ENCODE measurements around the gene HMGB2.

HMGB2 gene

GRCh38 chr4:173334085-173334890, at the start of gene HMGB2:
Gene HMGB2 (minus strand): TSS chr4:173334358. CDS start chr4:173333649, 709 bp downstream.
- DNase-seq (ENCODE audit: low read depth in 2 of 2): peak; percentile 98 to 100

GRCh38 chr4:173382349-173382748, 48.2 kb upstream of the HMGB2 start:
- DNase-seq (ENCODE audit: low read depth in 2 of 2): no peak

- DNase-seq (ENCODE audit: low read depth in 2 of 2): no peak
Observed at GRCh38 chr4:173381610-173382009, 47.5 kb upstream of the HMGB2 start.

GRCh38 chr4:173380987-173381386, 46.8 kb upstream of the HMGB2 start:
- DNase-seq (ENCODE audit: low read depth in 2 of 2): no peak

GRCh38 chr4:173379929-173380328, 45.8 kb upstream of the HMGB2 start:
- no peak for DNase-seq (ENCODE audit: low read depth in 2 of 2)

- DNase-seq (ENCODE audit: low read depth in 2 of 2): no peak
Observed at GRCh38 chr4:173374588-173374987, 40.4 kb upstream of the HMGB2 start.

- peak; percentile 9 to 26 for DNase-seq (ENCODE audit: low read depth in 2 of 2)
Observed at GRCh38 chr4:173371292-173372192, 37.4 kb upstream of the HMGB2 start.

GRCh38 chr4:173370477-173371291, 36.5 kb upstream of the HMGB2 start, which contains the start of gene SAP30:
Gene SAP30 (plus strand): TSS chr4:173370954. CDS start chr4:173371183, 229 bp downstream.
- peak; percentile 94 to 95 for DNase-seq (ENCODE audit: low read depth in 2 of 2)

GRCh38 chr4:173370130-173370476, 35.9 kb upstream of the HMGB2 start:
- DNase-seq (ENCODE audit: low read depth in 2 of 2): peak; percentile 30 to 50

- no peak for DNase-seq (ENCODE audit: low read depth in 2 of 2)
Observed at GRCh38 chr4:173367946-173368345, 33.8 kb upstream of the HMGB2 start.

- no peak for DNase-seq (ENCODE audit: low read depth in 2 of 2)
Observed at GRCh38 chr4:173367285-173367684, 33.1 kb upstream of the HMGB2 start.

GRCh38 chr4:173365359-173365996, 31.3 kb upstream of the HMGB2 start:
- DNase-seq (ENCODE audit: low read depth in 2 of 2): no peak

GRCh38 chr4:173362666-173363065, 28.5 kb upstream of the HMGB2 start:
- DNase-seq (ENCODE audit: low read depth in 2 of 2): no peak

- no peak for DNase-seq (ENCODE audit: low read depth in 2 of 2)
Observed at GRCh38 chr4:173360587-173361221, 26.5 kb upstream of the HMGB2 start.

- DNase-seq (ENCODE audit: low read depth in 2 of 2): no peak
Observed at GRCh38 chr4:173357939-173358338, 23.8 kb upstream of the HMGB2 start.

GRCh38 chr4:173347467-173347866, 13.3 kb upstream of the HMGB2 start:
- no peak for DNase-seq (ENCODE audit: low read depth in 2 of 2)

- DNase-seq (ENCODE audit: low read depth in 2 of 2): no peak
Observed at GRCh38 chr4:173346074-173346473, 11.9 kb upstream of the HMGB2 start.

GRCh38 chr4:173345648-173346047, 11.5 kb upstream of the HMGB2 start:
- DNase-seq (ENCODE audit: low read depth in 2 of 2): no peak

GRCh38 chr4:173343832-173344397, 9.8 kb upstream of the HMGB2 start:
- DNase-seq (ENCODE audit: low read depth in 2 of 2): no peak

- no peak for DNase-seq (ENCODE audit: low read depth in 2 of 2)
Observed at GRCh38 chr4:173337463-173337862, 3.3 kb upstream of the HMGB2 start.

All from stimulated activated CD4-positive, alpha-beta T cell treated with anti-CD3 and anti-CD28 coated beads, Interleukin-4, amount 100 ng/mL, for 48 hours (primary cell).